K562 (cell line): ENCODE data around the gene ERVFRD-1. TPM values are rescaled to one million over a fixed set of nuclear protein-coding genes. Genes with fewer than 3 reads are reported as not detected.

ENCODE experiments used
- ATAC-seq: fragments of 200-7000 bp; cut with Tn5 transposase; 3 replicates; pipeline ENCODE4 v1.9.1; 2020; ENCODE audit warnings: moderate library complexity
- BruUV-seq: library from RNA; stranded (reverse); fragments of 400-500 nt; replicated peaks from 2 replicates; lab custom pipeline; 2021; lab: Mats Ljungman, UMichigan
- CTCF ChIA-PET: fragments of 300-600 bp; formaldehyde crosslinking; extraction: SDS; loops from one replicate; lab custom pipeline; 2021; ENCODE audit warnings: low intra/inter-chr PET ratio; lab: Yijun Ruan, JAX
- POLR2A ChIA-PET: fragments of 300-600, 350-650 bp; sonication (Branson Sonifier 250); formaldehyde crosslinking; extraction: SDS; loops from one replicate; lab custom pipeline; 2021; ENCODE audit warnings: antibody characterized with exemption, inconsistent platforms; lab: Yijun Ruan, JAX
- DNase-seq, 4 experiments: peaks; one replicate each; pipeline versions ENCODE4 v3.0.0 to v3.0.0-alpha.2; 2011 to 2018; ENCODE audit warnings: low spot score in 3 of 4, mixed read lengths in 3 of 4; ENCODE audit errors: extremely low read depth in 1 of 4
- FAIRE-seq: peaks from 2 replicates; lab custom pipeline; 2011; peaks lifted over from hg19 to GRCh38; lab: Jason Lieb, UNC
- H2AFZ ChIP-seq: 2 replicates; pipeline ENCODE4 v1.6.0; 2011; ENCODE audit warnings: low read depth, low read length, control low read depth, inconsistent platforms
- H3K27ac ChIP-seq: fragments of 200-600 bp; 3 replicates; pipeline ENCODE4 v1.8.0; 2011; ENCODE audit warnings: low read depth, mild to moderate bottlenecking, control low read depth, inconsistent platforms, low read length, moderate library complexity, mixed read lengths; ENCODE audit errors: extremely low read depth
- H3K27me3 ChIP-seq, 2 experiments: fragments of 300-600 bp in 1 of 2; 2 replicates in 1 of 2; 3 replicates in 1 of 2; pipeline versions ENCODE4 v1.6.0 to v1.8.0; 2011; ENCODE audit warnings: inconsistent platforms in 2 of 2, low read length in 2 of 2, mild to moderate bottlenecking in 1 of 2, mixed read lengths in 1 of 2, moderate library complexity in 1 of 2; ENCODE audit not compliant: control insufficient read depth in 2 of 2, insufficient read depth in 2 of 2
- H3K36me3 ChIP-seq: fragments of 300-600 bp; 3 replicates; pipeline ENCODE4 v1.8.0; 2011; ENCODE audit warnings: mild to moderate bottlenecking, low read length, inconsistent platforms; ENCODE audit not compliant: control insufficient read depth, insufficient read depth
- H3K4me1 ChIP-seq, 2 experiments: fragments of 200-600 bp in 1 of 2; replicated peaks in 1 of 2; 2 replicates in 1 of 2; 3 replicates in 1 of 2; pipeline versions ENCODE4 v1.5.1 to v1.8.0; 2011; ENCODE audit warnings: inconsistent platforms in 2 of 2, low read length in 2 of 2, mild to moderate bottlenecking in 1 of 2, mixed read lengths in 1 of 2, moderate library complexity in 1 of 2; ENCODE audit not compliant: control insufficient read depth in 2 of 2, insufficient read depth in 2 of 2
- H3K4me2 ChIP-seq: 2 replicates; pipeline ENCODE4 v1.6.1; 2011; ENCODE audit warnings: low read length, control low read depth, inconsistent platforms, mixed read lengths; ENCODE audit not compliant: insufficient read depth
- H3K4me3 ChIP-seq: fragments of 200-600 bp; sonication (generic), shearing (Covaris generic); 2 replicates; pipeline ENCODE4 v1.5.1; 2016; ENCODE audit warnings: control low read depth, inconsistent platforms
- H3K79me2 ChIP-seq: fragments of 200-600 bp; 3 replicates; pipeline ENCODE4 v1.8.0; 2011; ENCODE audit warnings: low read length, inconsistent platforms; ENCODE audit not compliant: control insufficient read depth, insufficient read depth
- H3K9ac ChIP-seq, 2 experiments: 2 replicates each; pipeline versions ENCODE4 v1.6.0 to v1.6.1; 2011; ENCODE audit warnings: low read depth in 2 of 2, low read length in 2 of 2, control low read depth in 1 of 2, inconsistent platforms in 1 of 2, mild to moderate bottlenecking in 1 of 2, mixed read lengths in 1 of 2; ENCODE audit not compliant: insufficient read depth in 1 of 2
- H3K9me1 ChIP-seq: one replicate; pipeline ENCODE4 v1.6.0; 2011; ENCODE audit warnings: inconsistent platforms, mild to moderate bottlenecking, low read length, moderate library complexity; ENCODE audit not compliant: control insufficient read depth, insufficient read depth
- H3K9me3 ChIP-seq: replicated peaks from 2 replicates; pipeline ENCODE4 v1.5.1; 2011; ENCODE audit warnings: low read depth, low read length, inconsistent platforms; ENCODE audit not compliant: control insufficient read depth, insufficient read depth
- H4K20me1 ChIP-seq: replicated peaks from 2 replicates; pipeline ENCODE4 v1.6.1; 2011; ENCODE audit warnings: low read length, inconsistent platforms, mixed read lengths; ENCODE audit not compliant: control insufficient read depth, insufficient read depth
- CTBP1 ChIP-seq: fragments of 450-650 bp; IDR thresholded peaks from 2 replicates; pipeline ENCODE4 v1.6.1; 2016; ENCODE audit warnings: borderline replicate concordance
- DLX4 ChIP-seq: fragments of 250-450 bp; sonication (Bioruptor Pico); IDR thresholded peaks from 2 replicates; pipeline ENCODE4 v1.6.1; 2021; ENCODE audit warnings: mild to moderate bottlenecking
- GATAD2B ChIP-seq: fragments of 450-650 bp; IDR thresholded peaks from 2 replicates; pipeline ENCODE4 v1.6.1; 2017; ENCODE audit warnings: mild to moderate bottlenecking, borderline replicate concordance
- MNT ChIP-seq, 2 experiments: fragments of 450-650 bp; conservative IDR thresholded peaks; 2 replicates each; pipeline ENCODE4 v1.6.1; 2017; ENCODE audit warnings: mild to moderate bottlenecking in 2 of 2, moderate library complexity in 2 of 2
- ZNF121 ChIP-seq: sonication (generic); formaldehyde crosslinking; conservative IDR thresholded peaks from 2 replicates; pipeline ENCODE4 v1.8.0; 2022; ENCODE audit warnings: missing genetic modification reagents
- ZNF232 ChIP-seq: sonication (generic); formaldehyde crosslinking; IDR thresholded peaks from 2 replicates; pipeline ENCODE4 v1.8.0; 2022; ENCODE audit warnings: mild to moderate bottlenecking, missing genetic modification reagents
- ZNF347 ChIP-seq: fragments of 450-650 bp; formaldehyde crosslinking; IDR thresholded peaks from 2 replicates; pipeline ENCODE4 v1.4.0; 2020; ENCODE audit warnings: low read depth, mild to moderate bottlenecking, moderate library complexity
- WGBS: fragments of 100-300 bp; shearing (Covaris generic); methylation state at CpG from one replicate; pipeline ENCODE4 v1.1.6; 2016; ENCODE audit warnings: low coverage, mixed read lengths; ENCODE audit not compliant: insufficient coverage; ENCODE audit errors: missing lambda C conversion rate; 5-methylcytosine and 5-hydroxymethylcytosine counted together
- in situ Hi-C: fragments of 300-500 bp; cut with MboI; formaldehyde crosslinking; loops from 4 replicates; pipeline ENCODE4 v1.15.0; 2018; ENCODE audit warnings: inconsistent platforms, mixed read lengths
- intact Hi-C: fragments of 100-400 bp; cut with micrococcal nuclease; formaldehyde crosslinking; loops from 2 replicates; pipeline ENCODE4 v1.14.2; 2022
- polyA plus RNA-seq, 8 experiments: library from polyadenylated mRNA; depleted of rRNA in 4 of 8; stranded (reverse) in 5 of 8; unstranded in 3 of 8; fragments of >200 nt; fragmentation: Nextera tagmentation in 2 of 8; fragmentation: Illumina TruSeq in 1 of 8; extraction: Ambion mirVana in 2 of 8; extraction: Trizol in 1 of 8; gene quantifications; 2 replicates each; pipeline versions ENCODE4 v1.2.1 to v1.2.3, GENCODE V29; 2011 to 2014; ENCODE audit warnings: inconsistent platforms in 1 of 8, missing spikeins in 1 of 8
- total RNA-seq, 7 experiments: library from RNA; depleted of rRNA in 6 of 7; stranded (reverse); fragments of >200 nt in 6 of 7; fragmentation: Illumina TruSeq in 2 of 7; extraction: Trizol in 2 of 7; gene quantifications; 2 replicates each; pipeline versions ENCODE4 v1.2.1 to v1.2.3, GENCODE V29; 2011 to 2021; ENCODE audit warnings: low replicate concordance in 1 of 7
- TF ChIP-seq, protein P1 (sequence below), 2 experiments: fragments of 450-650 bp; formaldehyde crosslinking in 1 of 2; IDR thresholded peaks; 2 replicates each; pipeline versions ENCODE4 v1.4.0 to v1.6.1; 2014 to 2020; ENCODE audit warnings: mild to moderate bottlenecking in 2 of 2, borderline replicate concordance in 1 of 2, low read depth in 1 of 2
- TF ChIP-seq, protein P2 (sequence below): sonication (generic); formaldehyde crosslinking; IDR thresholded peaks from 2 replicates; pipeline ENCODE4 v1.8.1; 2022; ENCODE audit warnings: missing genetic modification reagents

Gene ERVFRD-1
- total and polyA plus RNA-seq, 9 of the 15 experiments (the other 6 are each of a cell fraction or from before 2014, with no cell fraction given), result 0.05 to 0.14 (median 0.09) TPM; not detected in 2

- POLR2A ChIA-PET, result interaction anchor here (0.6 to 2.4 kb wide), 11 partner anchors 9 to 631 kb away, joined by 3 to 16 read pairs (median 3); no protein-coding TSS in a partner anchor
- peaks cover 38% of the 10 kb centered on the region for H3K79me2 ChIP-seq
- peak; percentile 39; the same call in 1 of the 2 replicates for TF ChIP-seq GATAD2B
- no peak for TF ChIP-seq CTBP1
- no peak for TF ChIP-seq ZNF232 (CRISPR knock-in tag)
- no peak for TF ChIP-seq ZNF121
- TF ChIP-seq DLX4 (CRISPR knock-in tag), result no peak
- TF ChIP-seq, protein P1, sequence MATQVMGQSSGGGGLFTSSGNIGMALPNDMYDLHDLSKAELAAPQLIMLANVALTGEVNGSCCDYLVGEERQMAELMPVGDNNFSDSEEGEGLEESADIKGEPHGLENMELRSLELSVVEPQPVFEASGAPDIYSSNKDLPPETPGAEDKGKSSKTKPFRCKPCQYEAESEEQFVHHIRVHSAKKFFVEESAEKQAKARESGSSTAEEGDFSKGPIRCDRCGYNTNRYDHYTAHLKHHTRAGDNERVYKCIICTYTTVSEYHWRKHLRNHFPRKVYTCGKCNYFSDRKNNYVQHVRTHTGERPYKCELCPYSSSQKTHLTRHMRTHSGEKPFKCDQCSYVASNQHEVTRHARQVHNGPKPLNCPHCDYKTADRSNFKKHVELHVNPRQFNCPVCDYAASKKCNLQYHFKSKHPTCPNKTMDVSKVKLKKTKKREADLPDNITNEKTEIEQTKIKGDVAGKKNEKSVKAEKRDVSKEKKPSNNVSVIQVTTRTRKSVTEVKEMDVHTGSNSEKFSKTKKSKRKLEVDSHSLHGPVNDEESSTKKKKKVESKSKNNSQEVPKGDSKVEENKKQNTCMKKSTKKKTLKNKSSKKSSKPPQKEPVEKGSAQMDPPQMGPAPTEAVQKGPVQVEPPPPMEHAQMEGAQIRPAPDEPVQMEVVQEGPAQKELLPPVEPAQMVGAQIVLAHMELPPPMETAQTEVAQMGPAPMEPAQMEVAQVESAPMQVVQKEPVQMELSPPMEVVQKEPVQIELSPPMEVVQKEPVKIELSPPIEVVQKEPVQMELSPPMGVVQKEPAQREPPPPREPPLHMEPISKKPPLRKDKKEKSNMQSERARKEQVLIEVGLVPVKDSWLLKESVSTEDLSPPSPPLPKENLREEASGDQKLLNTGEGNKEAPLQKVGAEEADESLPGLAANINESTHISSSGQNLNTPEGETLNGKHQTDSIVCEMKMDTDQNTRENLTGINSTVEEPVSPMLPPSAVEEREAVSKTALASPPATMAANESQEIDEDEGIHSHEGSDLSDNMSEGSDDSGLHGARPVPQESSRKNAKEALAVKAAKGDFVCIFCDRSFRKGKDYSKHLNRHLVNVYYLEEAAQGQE (IDR thresholded peaks at IDR 0.05; ENCODE audit: borderline replicate concordance), result no peak
- TF ChIP-seq, protein P1 (CRISPR knock-in tag; IDR thresholded peaks at IDR 0.05; ENCODE audit: low read depth), result no peak
- TF ChIP-seq MNT (conservative IDR thresholded peaks at IDR 0.05), result no peak
- TF ChIP-seq, protein P2, sequence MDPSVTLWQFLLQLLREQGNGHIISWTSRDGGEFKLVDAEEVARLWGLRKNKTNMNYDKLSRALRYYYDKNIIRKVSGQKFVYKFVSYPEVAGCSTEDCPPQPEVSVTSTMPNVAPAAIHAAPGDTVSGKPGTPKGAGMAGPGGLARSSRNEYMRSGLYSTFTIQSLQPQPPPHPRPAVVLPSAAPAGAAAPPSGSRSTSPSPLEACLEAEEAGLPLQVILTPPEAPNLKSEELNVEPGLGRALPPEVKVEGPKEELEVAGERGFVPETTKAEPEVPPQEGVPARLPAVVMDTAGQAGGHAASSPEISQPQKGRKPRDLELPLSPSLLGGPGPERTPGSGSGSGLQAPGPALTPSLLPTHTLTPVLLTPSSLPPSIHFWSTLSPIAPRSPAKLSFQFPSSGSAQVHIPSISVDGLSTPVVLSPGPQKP (CRISPR knock-in tag), result no peak
- no peak for TF ChIP-seq ZNF347 (CRISPR knock-in tag)
These were observed 18.7 kb downstream of the ERVFRD-1 start for GRCh38 chr6:11092668-11093375.

More at GRCh38 chr6:11092668-11093375, 18.7 kb downstream of the ERVFRD-1 start:
- in situ Hi-C loops, result no loop called here
- Histone ChIP-seq H3K36me3 (no peaks in the 10 kb centered on the region; the same call in 2 of the 3 replicates), H3K9ac (peak overlapping the region; percentile 90 to 92), H3K4me3 (peak overlapping the region; percentile 68), H2AFZ (peak overlapping the region; percentile 97), H3K27ac (peak overlapping the region; percentile 91), H4K20me1 (no peaks in the 10 kb centered on the region), H3K9me3 (no peaks in the 10 kb centered on the region), H3K4me2 (peak overlapping the region; percentile 97), H3K4me1 (peaks cover 12 to 15% of the 10 kb centered on the region in 2 experiments), H3K9me1 (no peaks in the 10 kb centered on the region), H3K27me3 (no peaks in the 10 kb centered on the region)
- peak; percentile 19 for FAIRE-seq
- peak; percentile 19 for ATAC-seq
- CTCF ChIA-PET, result interaction anchor here (1.6 kb wide), 1 partner anchor 51 kb away, joined by 6 read pairs; no protein-coding TSS in a partner anchor
- intact Hi-C loops, result no loop called here
- BruUV-seq, result TSS peak; percentile 95
- 2% methylated on average over 10 of the region's 10 CpGs for WGBS
- peak in 2 of 4 experiments; percentile 68 for DNase-seq
